Endothelial cell of umbilical vein (primary cell): ENCODE results near the gene EYS. TPM values are rescaled to one million over a fixed set of nuclear protein-coding genes. Genes with fewer than 3 reads are reported as not detected.

ENCODE experiments used
- BruUV-seq: library from RNA; stranded (reverse); fragments of 400-500 nt; replicated peaks from 2 replicates; lab custom pipeline; 2021; lab: Mats Ljungman, UMichigan
- CTCF ChIA-PET: fragments of 300-600, 350-600 bp; sonication (Branson Sonifier 250); formaldehyde crosslinking; loops from one replicate; lab custom pipeline; 2021; ENCODE audit warnings: antibody characterized with exemption, inconsistent platforms; lab: Charles Lee
- POLR2A ChIA-PET: fragments of 300-600, 350-600 bp; sonication (Branson Sonifier 250); formaldehyde crosslinking; loops from one replicate; lab custom pipeline; 2021; ENCODE audit warnings: antibody characterized with exemption, inconsistent platforms; lab: Charles Lee
- DNase-seq: peaks from one replicate; pipeline ENCODE4 v3.0.0-alpha.2; 2011; ENCODE audit warnings: low read depth, low spot score
- FAIRE-seq: peaks from 2 replicates; lab custom pipeline; 2011; peaks lifted over from hg19 to GRCh38; lab: Jason Lieb, UNC
- H2AFZ ChIP-seq: 2 replicates; pipeline ENCODE4 v1.6.0; 2012; ENCODE audit warnings: low read depth, low read length, control low read depth, inconsistent platforms
- H3K27ac ChIP-seq: 2 replicates; pipeline ENCODE4 v1.5.1; 2011; ENCODE audit warnings: low read depth, mild to moderate bottlenecking, control low read depth, low read length, moderate library complexity; ENCODE audit not compliant: insufficient read depth
- H3K27me3 ChIP-seq, 2 experiments: 2 replicates each; pipeline versions ENCODE4 v1.6.0 to v1.6.1; 2011; ENCODE audit warnings: low read length in 2 of 2, mixed read lengths in 1 of 2; ENCODE audit not compliant: control insufficient read depth in 2 of 2, insufficient read depth in 2 of 2
- H3K36me3 ChIP-seq, 2 experiments: 2 replicates in 1 of 2; 3 replicates in 1 of 2; pipeline ENCODE4 v1.5.1; 2011; ENCODE audit warnings: low read length in 2 of 2, mild to moderate bottlenecking in 1 of 2, moderate library complexity in 1 of 2; ENCODE audit not compliant: control insufficient read depth in 2 of 2, insufficient read depth in 2 of 2; ENCODE audit errors: extremely low read depth in 1 of 2
- H3K4me1 ChIP-seq: 3 replicates; pipeline ENCODE4 v1.5.1; 2011; ENCODE audit warnings: mild to moderate bottlenecking, low read length; ENCODE audit not compliant: control insufficient read depth, insufficient read depth; ENCODE audit errors: extremely low read depth
- H3K4me2 ChIP-seq: 2 replicates; pipeline ENCODE4 v1.6.1; 2011; ENCODE audit warnings: low read length, control low read depth, mixed read lengths; ENCODE audit not compliant: insufficient read depth
- H3K4me3 ChIP-seq, 3 experiments: fragments of 200-600 bp in 1 of 3; sonication (generic), shearing (Covaris generic) in 1 of 3; replicated peaks in 1 of 3; 2 replicates each; pipeline ENCODE4 v1.5.1; 2011 to 2016; ENCODE audit warnings: control low read depth in 3 of 3, low read length in 3 of 3, mild to moderate bottlenecking in 2 of 3, inconsistent platforms in 1 of 3, low read depth in 1 of 3, moderate library complexity in 1 of 3; ENCODE audit not compliant: insufficient read depth in 1 of 3
- H3K79me2 ChIP-seq: 2 replicates; pipeline ENCODE4 v1.6.0; 2012; ENCODE audit warnings: low read length, inconsistent platforms; ENCODE audit not compliant: control insufficient read depth, insufficient read depth
- H3K9ac ChIP-seq: replicated peaks from 2 replicates; pipeline ENCODE3; 2011; ENCODE audit warnings: low read length, control low read depth; ENCODE audit not compliant: insufficient read depth; ENCODE audit errors: extremely low read depth
- H3K9me1 ChIP-seq: replicated peaks from 3 replicates; pipeline ENCODE4 v1.6.0; 2011; ENCODE audit warnings: mild to moderate bottlenecking, low read length; ENCODE audit not compliant: control insufficient read depth, insufficient read depth; ENCODE audit errors: extremely low read depth
- H3K9me3 ChIP-seq: replicated peaks from 2 replicates; pipeline ENCODE4 v1.5.1; 2012; ENCODE audit warnings: low read length, inconsistent platforms; ENCODE audit not compliant: control insufficient read depth, insufficient read depth
- H4K20me1 ChIP-seq: replicated peaks from 2 replicates; pipeline ENCODE3; 2011; ENCODE audit warnings: mild to moderate bottlenecking, low read length; ENCODE audit not compliant: control insufficient read depth, insufficient read depth; ENCODE audit errors: extremely low read depth
- EZH2 ChIP-seq: IDR thresholded peaks from 2 replicates; pipeline ENCODE4 v1.6.1; 2012; ENCODE audit warnings: borderline replicate concordance, low read depth, mild to moderate bottlenecking, moderate library complexity, low read length, inconsistent platforms; ENCODE audit not compliant: severe bottlenecking
- FOS ChIP-seq: IDR thresholded peaks from 2 replicates; pipeline ENCODE4 v1.6.1; 2011; ENCODE audit warnings: mild to moderate bottlenecking, low read length, moderate library complexity, borderline replicate concordance; ENCODE audit not compliant: insufficient read depth
- GATA2 ChIP-seq: IDR thresholded peaks from 2 replicates; pipeline ENCODE4 v1.7.0; 2011; ENCODE audit warnings: low read depth, mild to moderate bottlenecking, moderate library complexity, mixed read lengths, low read length; ENCODE audit not compliant: insufficient read length, insufficient read depth
- JUN ChIP-seq: IDR thresholded peaks from 2 replicates; pipeline ENCODE4 v1.6.1; 2011; ENCODE audit warnings: borderline replicate concordance, low read depth; ENCODE audit not compliant: insufficient read length, insufficient read depth
- MYC ChIP-seq: IDR thresholded peaks from one replicate; pipeline ENCODE4 v1.6.1; 2011; ENCODE audit warnings: mild to moderate bottlenecking, low read depth, low read length
- POLR2A ChIP-seq: IDR thresholded peaks from 2 replicates; pipeline ENCODE4 v1.6.1; 2012; ENCODE audit warnings: low read depth, mild to moderate bottlenecking, control low read depth, low read length
- POLR2AphosphoS5 ChIP-seq: IDR thresholded peaks from 2 replicates; pipeline ENCODE4 v1.6.1; 2012; ENCODE audit warnings: low read depth, mild to moderate bottlenecking, control low read depth, low read length, moderate library complexity; ENCODE audit not compliant: insufficient read depth
- dilution Hi-C: fragments of 300-500 bp; cut with MboI; formaldehyde crosslinking; loops from one replicate; pipeline ENCODE4 v1.15.0; 2019; ENCODE audit warnings: low sequenced_read_pairs; ENCODE audit not compliant: extremely low pct_ligation_motif_present
- intact Hi-C: fragments of 100-400 bp; cut with micrococcal nuclease; formaldehyde crosslinking; loops from one replicate; pipeline ENCODE4 v1.10.0; 2022
- polyA plus RNA-seq, 4 experiments: library from polyadenylated mRNA; depleted of rRNA in 3 of 4; stranded (reverse) in 3 of 4; unstranded in 1 of 4; fragments of >200 nt; gene quantifications; 2 replicates each; pipeline versions ENCODE4 v1.2.1 to v1.2.3, GENCODE V29; 2011 to 2012; ENCODE audit warnings: missing spikeins in 1 of 4
- total RNA-seq: library from RNA; stranded (reverse); gene quantifications from 2 replicates; pipeline ENCODE4 v1.2.3, GENCODE V29; 2021
- TF ChIP-seq, protein P1 (sequence below), 2 donors: IDR thresholded peaks; 1 replicate in 1 of 2; 2 replicates in 1 of 2; pipeline ENCODE4 v1.5.1; 2011; ENCODE audit warnings: low read length in 2 of 2, mild to moderate bottlenecking in 2 of 2, moderate library complexity in 2 of 2, control low read depth in 1 of 2, inconsistent platforms in 1 of 2, low read depth in 1 of 2; ENCODE audit not compliant: insufficient read depth in 1 of 2; ENCODE audit errors: extremely low read depth in 1 of 2
- TF ChIP-seq, protein P2 (sequence below): IDR thresholded peaks from 2 replicates; pipeline ENCODE4 v1.6.1; 2011; ENCODE audit not compliant: insufficient read depth, insufficient read length

EYS gene
- total and polyA plus RNA-seq, 2 donors (not counting 3 experiments of a cell fraction or from before 2014, with no cell fraction given), result 0.01 to 0.27 TPM

DNA sequence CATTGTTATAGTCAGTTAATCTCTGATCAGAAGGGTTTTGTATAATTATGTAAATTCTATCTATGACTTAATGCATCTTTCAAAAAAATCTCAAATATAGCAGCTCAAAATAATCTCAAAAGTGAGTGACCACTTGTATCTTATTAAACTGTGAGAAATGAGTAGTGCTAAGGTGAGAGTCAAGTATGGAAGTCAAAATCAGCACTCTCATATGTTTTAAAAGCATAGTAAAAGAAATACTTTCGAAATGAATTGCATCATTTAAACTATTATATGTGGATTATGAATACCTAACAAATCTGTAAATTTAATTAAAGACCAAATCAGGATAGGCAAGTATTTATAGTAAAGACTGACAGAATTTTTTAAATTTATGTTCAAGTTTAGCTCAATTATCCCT, 1425.9 kb downstream of the EYS start:
- no peaks in the 10 kb centered on the region for H3K4me1 ChIP-seq
- no TSS peak for BruUV-seq
- DNase-seq (no peak), FAIRE-seq (peak; percentile 43)
- ChIA-PET POLR2A (no interaction called here), CTCF (interaction anchor here (1.0 to 1.8 kb wide), 2 partner anchors 50 to 452 kb away, joined by 4 to 19 read pairs; no protein-coding TSS in a partner anchor)
- H3K4me3 ChIP-seq, result no peak overlapping the region
- no peaks in the 10 kb centered on the region for H3K36me3 ChIP-seq
- intact Hi-C loops, result loop anchor here (2.0 kb wide), 1 partner anchor 452 kb away; no protein-coding TSS in a partner anchor
- H3K9me1 ChIP-seq, result no peaks in the 10 kb centered on the region
- H2AFZ ChIP-seq, result no peak overlapping the region
- no peaks in the 10 kb centered on the region for H3K27me3 ChIP-seq
- no peaks in the 10 kb centered on the region for H4K20me1 ChIP-seq
- dilution Hi-C loops, result no loop called here
- no peak overlapping the region for H3K9ac ChIP-seq
- H3K4me2 ChIP-seq, result no peak overlapping the region
- H3K9me3 ChIP-seq, result no peaks in the 10 kb centered on the region
- H3K79me2 ChIP-seq, result no peaks in the 10 kb centered on the region
- TF ChIP-seq MYC (no peak), EZH2 (no peak), JUN (no peak), POLR2AphosphoS5 (no peak)
- H3K27ac ChIP-seq, result no peak overlapping the region

DNA sequence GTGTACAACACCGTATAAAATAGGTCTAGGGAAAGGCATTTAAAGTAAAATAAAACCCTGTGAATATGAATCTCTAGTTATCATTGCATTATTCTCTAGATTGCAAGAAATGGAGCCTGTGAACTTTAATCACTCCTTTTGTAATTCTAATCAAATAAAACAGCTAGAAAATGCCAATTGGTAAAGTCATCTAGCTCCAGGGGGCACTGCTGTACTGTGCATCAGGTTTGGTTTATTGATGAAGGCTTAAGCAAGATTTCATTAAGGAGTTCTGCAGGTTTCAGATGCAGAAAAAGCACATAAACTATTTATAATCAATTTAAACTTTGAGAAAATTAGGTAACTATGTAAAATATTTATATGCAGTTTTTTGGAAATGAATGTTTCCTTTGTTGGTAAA, 1426.5 kb downstream of the EYS start:
- CTCF ChIA-PET, result interaction anchor here (1.0 to 1.8 kb wide), 2 partner anchors 50 to 452 kb away, joined by 4 to 19 read pairs; no protein-coding TSS in a partner anchor

More for the DNA sequence above, 1426.5 kb downstream of the EYS start:
- BruUV-seq, result no TSS peak
- intact Hi-C loops, result loop anchor here (2.0 kb wide), 1 partner anchor 452 kb away; no protein-coding TSS in a partner anchor
- no peaks in the 10 kb centered on the region for H3K27me3 ChIP-seq
- H4K20me1 ChIP-seq, result no peaks in the 10 kb centered on the region
- no peaks in the 10 kb centered on the region for H3K79me2 ChIP-seq
- TF ChIP-seq POLR2AphosphoS5 (no peak), GATA2 (no peak), MYC (no peak), JUN (no peak), EZH2 (no peak), FOS (no peak), POLR2A (no peak)
- TF ChIP-seq, protein P1, sequence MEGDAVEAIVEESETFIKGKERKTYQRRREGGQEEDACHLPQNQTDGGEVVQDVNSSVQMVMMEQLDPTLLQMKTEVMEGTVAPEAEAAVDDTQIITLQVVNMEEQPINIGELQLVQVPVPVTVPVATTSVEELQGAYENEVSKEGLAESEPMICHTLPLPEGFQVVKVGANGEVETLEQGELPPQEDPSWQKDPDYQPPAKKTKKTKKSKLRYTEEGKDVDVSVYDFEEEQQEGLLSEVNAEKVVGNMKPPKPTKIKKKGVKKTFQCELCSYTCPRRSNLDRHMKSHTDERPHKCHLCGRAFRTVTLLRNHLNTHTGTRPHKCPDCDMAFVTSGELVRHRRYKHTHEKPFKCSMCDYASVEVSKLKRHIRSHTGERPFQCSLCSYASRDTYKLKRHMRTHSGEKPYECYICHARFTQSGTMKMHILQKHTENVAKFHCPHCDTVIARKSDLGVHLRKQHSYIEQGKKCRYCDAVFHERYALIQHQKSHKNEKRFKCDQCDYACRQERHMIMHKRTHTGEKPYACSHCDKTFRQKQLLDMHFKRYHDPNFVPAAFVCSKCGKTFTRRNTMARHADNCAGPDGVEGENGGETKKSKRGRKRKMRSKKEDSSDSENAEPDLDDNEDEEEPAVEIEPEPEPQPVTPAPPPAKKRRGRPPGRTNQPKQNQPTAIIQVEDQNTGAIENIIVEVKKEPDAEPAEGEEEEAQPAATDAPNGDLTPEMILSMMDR (IDR thresholded peaks at IDR 0.05; ENCODE audit: extremely low read depth in 1 of 2, insufficient read depth in 1 of 2, low read depth in 1 of 2, low read length in 2 of 2), result peak in 1 of 2 donors; percentile 24
- TF ChIP-seq, protein P2, sequence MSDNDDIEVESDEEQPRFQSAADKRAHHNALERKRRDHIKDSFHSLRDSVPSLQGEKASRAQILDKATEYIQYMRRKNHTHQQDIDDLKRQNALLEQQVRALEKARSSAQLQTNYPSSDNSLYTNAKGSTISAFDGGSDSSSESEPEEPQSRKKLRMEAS, result no peak
- peak; percentile 67 for FAIRE-seq
- no peak overlapping the region for H3K4me3 ChIP-seq
- H3K9me3 ChIP-seq, result no peaks in the 10 kb centered on the region
- no peak overlapping the region for H3K27ac ChIP-seq
- dilution Hi-C loops, result no loop called here
- H3K9me1 ChIP-seq, result no peaks in the 10 kb centered on the region
- H3K9ac ChIP-seq, result no peak overlapping the region
- POLR2A ChIA-PET, result no interaction called here
- H3K4me1 ChIP-seq, result no peaks in the 10 kb centered on the region
- H2AFZ ChIP-seq, result no peak overlapping the region
- peak; percentile 45 for DNase-seq
- H3K36me3 ChIP-seq, result no peaks in the 10 kb centered on the region
- H3K4me2 ChIP-seq, result no peak overlapping the region
